Neural cell (in vitro differentiated cells): ENCODE measurements around the gene PPFIBP1. TPM values are rescaled to one million over a fixed set of nuclear protein-coding genes. Genes with fewer than 3 reads are reported as not detected.

Source experiments
- H2AFZ ChIP-seq: fragments of 200-600, 300-800 bp; sonication (generic), shearing (Covaris generic); 2 replicates; pipeline ENCODE4 v1.6.0; 2014; ENCODE audit warnings: low read depth, mild to moderate bottlenecking, antibody characterized with exemption, low read length, moderate library complexity
- H3F3A ChIP-seq: fragments of 200-600 bp; shearing (Covaris generic); 2 replicates; pipeline ENCODE4 v1.6.1; 2016; ENCODE audit warnings: mild to moderate bottlenecking, moderate library complexity, mixed read lengths, antibody characterized with exemption, low read length; ENCODE audit not compliant: insufficient read depth, poor library complexity, severe bottlenecking
- H3K27ac ChIP-seq: fragments of 200-600, 300-800 bp; sonication (generic), shearing (Covaris generic); 2 replicates; pipeline ENCODE4 v1.5.1; 2014; ENCODE audit warnings: mild to moderate bottlenecking, low read length, moderate library complexity
- H3K27me3 ChIP-seq: fragments of 300-800, 200-600 bp; sonication (generic), shearing (Covaris generic); 2 replicates; pipeline ENCODE4 v1.6.0; 2014; ENCODE audit warnings: mild to moderate bottlenecking, low read depth, low read length, moderate library complexity; ENCODE audit not compliant: insufficient read depth
- H3K36me3 ChIP-seq: fragments of 300-800, 200-600 bp; sonication (generic), shearing (Covaris generic); 2 replicates; pipeline ENCODE4 v1.5.1; 2014; ENCODE audit warnings: mild to moderate bottlenecking, antibody characterized with exemption, low read length, moderate library complexity; ENCODE audit not compliant: insufficient read depth
- H3K4me2 ChIP-seq: fragments of 300-800, 200-600 bp; sonication (generic), shearing (Covaris generic); 2 replicates; pipeline ENCODE4 v1.6.0; 2014; ENCODE audit warnings: mild to moderate bottlenecking, low read length
- H3K4me3 ChIP-seq: fragments of 300-800, 200-600 bp; sonication (generic), shearing (Covaris generic); 2 replicates; pipeline ENCODE4 v1.5.1; 2014; ENCODE audit warnings: mild to moderate bottlenecking, low read length, moderate library complexity
- H3K79me2 ChIP-seq: fragments of 200-600 bp; shearing (Covaris generic); replicated peaks from 2 replicates; pipeline ENCODE4 v1.6.0; 2014; ENCODE audit warnings: mild to moderate bottlenecking, low read length, moderate library complexity; ENCODE audit not compliant: insufficient read depth
- H3K9ac ChIP-seq: fragments of 300-800, 200-600 bp; sonication (generic), shearing (Covaris generic); 2 replicates; pipeline ENCODE4 v1.6.1; 2016; ENCODE audit warnings: mild to moderate bottlenecking, low read length, mixed read lengths
- H3K9me2 ChIP-seq: fragments of 200-600 bp; shearing (Covaris generic); 2 replicates; pipeline ENCODE4 v1.6.1; 2016; ENCODE audit warnings: mild to moderate bottlenecking, low read length, mixed read lengths; ENCODE audit not compliant: insufficient read depth
- H3K9me3 ChIP-seq: fragments of 200-600, 300-800 bp; sonication (generic), shearing (Covaris generic); 2 replicates; pipeline ENCODE4 v1.6.1; 2016; ENCODE audit warnings: mild to moderate bottlenecking, mixed run types, low read length, moderate library complexity, mixed read lengths
- H4K20me1 ChIP-seq: fragments of 200-600 bp; shearing (Covaris generic); 2 replicates; pipeline ENCODE4 v1.6.1; 2016; ENCODE audit warnings: mild to moderate bottlenecking, mixed run types; ENCODE audit not compliant: insufficient read depth
- EP300 ChIP-seq: fragments of 450-650 bp; conservative IDR thresholded peaks from 2 replicates; pipeline ENCODE4 v1.6.1; 2014; ENCODE audit warnings: antibody characterized with exemption, mild to moderate bottlenecking, moderate library complexity; ENCODE audit not compliant: poor library complexity, severe bottlenecking
- EZH2 ChIP-seq: fragments of 200-600, 300-800 bp; shearing (Covaris generic), sonication (generic); IDR thresholded peaks from 2 replicates; pipeline ENCODE4 v1.6.1; 2014; ENCODE audit warnings: antibody characterized with exemption, low read length, borderline replicate concordance, mild to moderate bottlenecking; ENCODE audit not compliant: insufficient read depth, poor library complexity, severe bottlenecking
- MXI1 ChIP-seq: fragments of 450-650 bp; conservative IDR thresholded peaks from 2 replicates; pipeline ENCODE4 v1.6.1; 2014; ENCODE audit warnings: antibody characterized with exemption, mild to moderate bottlenecking; ENCODE audit not compliant: poor library complexity, severe bottlenecking
- POLR2AphosphoS5 ChIP-seq: IDR thresholded peaks from 2 replicates; pipeline ENCODE4 v1.6.1; 2012
- RAD21 ChIP-seq: fragments of 450-650 bp; conservative IDR thresholded peaks from 2 replicates; pipeline ENCODE4 v1.6.1; 2014; ENCODE audit warnings: antibody characterized with exemption, mild to moderate bottlenecking, moderate library complexity
- REST ChIP-seq: IDR thresholded peaks from 2 replicates; pipeline ENCODE4 v1.6.1; 2012; ENCODE audit warnings: borderline replicate concordance
- SMC3 ChIP-seq: fragments of 450-650 bp; conservative IDR thresholded peaks from 2 replicates; pipeline ENCODE4 v1.6.1; 2014; ENCODE audit warnings: antibody characterized with exemption, mild to moderate bottlenecking, moderate library complexity; ENCODE audit not compliant: poor library complexity
- TAF1 ChIP-seq: IDR thresholded peaks from 2 replicates; pipeline ENCODE4 v1.6.1; 2012; ENCODE audit warnings: low read depth
- polyA plus RNA-seq: library from polyadenylated mRNA; depleted of rRNA; stranded (reverse); fragments of >200 nt; gene quantifications from 2 replicates; pipeline ENCODE4 v1.2.3, GENCODE V29; 2014
- TF ChIP-seq, protein P1 (sequence below): fragments of 450-650 bp; IDR thresholded peaks from 2 replicates; pipeline ENCODE4 v1.5.1; 2014; ENCODE audit warnings: antibody characterized with exemption, mild to moderate bottlenecking, moderate library complexity; ENCODE audit not compliant: poor library complexity, severe bottlenecking

Gene PPFIBP1
- polyA plus RNA-seq, 1 donor from 2014 or later, result 30.2 TPM

GRCh38 chr12:27572486-27573255 lies 48.7 kb downstream of the PPFIBP1 start:
- no peak overlapping the region for H3K27ac ChIP-seq
- no peak overlapping the region for H3K4me3 ChIP-seq
- no peaks in the 10 kb centered on the region for H3K9me2 ChIP-seq
- no peaks in the 10 kb centered on the region for H3K9me3 ChIP-seq
- H3K36me3 ChIP-seq, result no peaks in the 10 kb centered on the region
- no peak overlapping the region for H2AFZ ChIP-seq
- H3K9ac ChIP-seq, result no peak overlapping the region
- no peaks in the 10 kb centered on the region for H4K20me1 ChIP-seq
- H3K27me3 ChIP-seq, result no peaks in the 10 kb centered on the region
- TF ChIP-seq, protein P1, sequence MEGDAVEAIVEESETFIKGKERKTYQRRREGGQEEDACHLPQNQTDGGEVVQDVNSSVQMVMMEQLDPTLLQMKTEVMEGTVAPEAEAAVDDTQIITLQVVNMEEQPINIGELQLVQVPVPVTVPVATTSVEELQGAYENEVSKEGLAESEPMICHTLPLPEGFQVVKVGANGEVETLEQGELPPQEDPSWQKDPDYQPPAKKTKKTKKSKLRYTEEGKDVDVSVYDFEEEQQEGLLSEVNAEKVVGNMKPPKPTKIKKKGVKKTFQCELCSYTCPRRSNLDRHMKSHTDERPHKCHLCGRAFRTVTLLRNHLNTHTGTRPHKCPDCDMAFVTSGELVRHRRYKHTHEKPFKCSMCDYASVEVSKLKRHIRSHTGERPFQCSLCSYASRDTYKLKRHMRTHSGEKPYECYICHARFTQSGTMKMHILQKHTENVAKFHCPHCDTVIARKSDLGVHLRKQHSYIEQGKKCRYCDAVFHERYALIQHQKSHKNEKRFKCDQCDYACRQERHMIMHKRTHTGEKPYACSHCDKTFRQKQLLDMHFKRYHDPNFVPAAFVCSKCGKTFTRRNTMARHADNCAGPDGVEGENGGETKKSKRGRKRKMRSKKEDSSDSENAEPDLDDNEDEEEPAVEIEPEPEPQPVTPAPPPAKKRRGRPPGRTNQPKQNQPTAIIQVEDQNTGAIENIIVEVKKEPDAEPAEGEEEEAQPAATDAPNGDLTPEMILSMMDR, result no peak
- no peak for TF ChIP-seq REST
- no peak for TF ChIP-seq POLR2AphosphoS5
- no peak for TF ChIP-seq MXI1
- TF ChIP-seq RAD21, result no peak
- TF ChIP-seq TAF1, result no peak
- TF ChIP-seq EZH2, result no peak
- TF ChIP-seq EP300, result no peak
- no peak for TF ChIP-seq SMC3
- H3K4me2 ChIP-seq, result no peak overlapping the region
- no peaks in the 10 kb centered on the region for H3K79me2 ChIP-seq
- H3F3A ChIP-seq, result no peaks in the 10 kb centered on the region

- TF ChIP-seq POLR2AphosphoS5, result no peak
- TF ChIP-seq RAD21, result no peak
- TF ChIP-seq REST, result no peak
- TF ChIP-seq SMC3, result no peak
- no peak for TF ChIP-seq MXI1
- TF ChIP-seq EZH2, result no peak
- TF ChIP-seq, protein P1, result no peak
- no peak for TF ChIP-seq TAF1
- no peak for TF ChIP-seq EP300
These were observed 50.0 kb downstream of the PPFIBP1 start for GRCh38 chr12:27573972-27574371.

More at GRCh38 chr12:27573972-27574371, 50.0 kb downstream of the PPFIBP1 start:
- no peak overlapping the region for H3K27ac ChIP-seq
- H2AFZ ChIP-seq, result no peak overlapping the region
- no peaks in the 10 kb centered on the region for H3F3A ChIP-seq
- H4K20me1 ChIP-seq, result no peaks in the 10 kb centered on the region
- H3K36me3 ChIP-seq, result no peaks in the 10 kb centered on the region
- H3K9me3 ChIP-seq, result no peaks in the 10 kb centered on the region
- H3K4me2 ChIP-seq, result no peak overlapping the region
- H3K4me3 ChIP-seq, result no peak overlapping the region
- no peaks in the 10 kb centered on the region for H3K79me2 ChIP-seq
- H3K9me2 ChIP-seq, result no peaks in the 10 kb centered on the region
- no peak overlapping the region for H3K9ac ChIP-seq
- no peaks in the 10 kb centered on the region for H3K27me3 ChIP-seq
